ENCODE data around the gene PWP1.

The PWP1 gene

DNA sequence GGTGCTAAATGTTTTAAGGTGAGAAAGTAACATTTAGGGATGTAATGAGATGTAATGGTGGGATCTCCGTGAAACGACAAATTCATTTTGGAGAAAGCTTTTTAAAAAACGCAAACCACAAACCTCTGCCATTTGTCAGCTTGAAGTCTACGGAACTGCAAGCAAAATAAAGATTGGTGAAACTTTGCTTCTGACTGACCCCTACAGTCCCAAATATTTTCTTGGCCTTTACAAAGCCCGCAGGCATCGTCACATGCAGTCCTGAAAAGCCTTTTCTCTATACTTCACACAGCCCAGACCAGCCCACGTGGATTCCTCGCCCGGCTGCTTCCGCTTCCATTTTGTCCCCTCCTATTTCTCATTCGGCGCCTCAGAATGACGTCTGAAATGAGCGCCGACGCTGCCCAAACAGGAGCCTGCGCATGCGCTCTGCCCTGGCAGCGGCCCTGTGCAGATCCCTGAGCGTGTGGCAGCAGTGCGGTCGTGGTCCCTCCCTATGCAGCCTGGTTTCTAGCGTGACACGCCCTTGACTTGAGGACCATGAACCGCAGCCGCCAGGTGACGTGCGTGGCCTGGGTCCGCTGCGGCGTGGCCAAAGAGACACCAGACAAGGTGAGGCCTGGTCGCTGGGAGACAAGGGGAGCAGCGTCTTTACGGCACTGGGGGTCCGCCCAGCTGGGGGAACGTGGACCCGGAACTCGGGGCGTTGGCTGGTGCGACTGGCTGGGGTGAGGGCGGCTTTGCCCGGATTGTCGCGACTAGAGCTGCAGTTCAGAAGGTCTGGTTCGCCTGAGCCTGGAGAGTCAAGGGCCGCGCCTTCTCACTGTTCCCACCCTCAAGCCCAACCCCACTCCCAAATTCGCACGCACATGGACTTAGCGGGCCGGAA, at the start of gene PWP1:
PWP1 (plus strand) TSS at position 440 of the 889 bp plus-strand sequence; CDS start at position 541, 101 bp downstream.
- peak; percentile 92 for DNase-seq (ENCODE audit: low read depth)

GRCh38 chr12:107641154-107641553, 44.4 kb upstream of the PWP1 start:
- no peak for DNase-seq (ENCODE audit: low read depth)

GRCh38 chr12:107642240-107642639, 43.4 kb upstream of the PWP1 start:
- no peak for DNase-seq (ENCODE audit: low read depth)

GRCh38 chr12:107645630-107646333, 39.8 kb upstream of the PWP1 start:
- no peak for DNase-seq (ENCODE audit: low read depth)

GRCh38 chr12:107646436-107646835, 39.2 kb upstream of the PWP1 start:
- DNase-seq (ENCODE audit: low read depth), result no peak

- no peak for DNase-seq (ENCODE audit: low read depth)
Measured at GRCh38 chr12:107649661-107650061, 35.9 kb upstream of the PWP1 start.

DNA sequence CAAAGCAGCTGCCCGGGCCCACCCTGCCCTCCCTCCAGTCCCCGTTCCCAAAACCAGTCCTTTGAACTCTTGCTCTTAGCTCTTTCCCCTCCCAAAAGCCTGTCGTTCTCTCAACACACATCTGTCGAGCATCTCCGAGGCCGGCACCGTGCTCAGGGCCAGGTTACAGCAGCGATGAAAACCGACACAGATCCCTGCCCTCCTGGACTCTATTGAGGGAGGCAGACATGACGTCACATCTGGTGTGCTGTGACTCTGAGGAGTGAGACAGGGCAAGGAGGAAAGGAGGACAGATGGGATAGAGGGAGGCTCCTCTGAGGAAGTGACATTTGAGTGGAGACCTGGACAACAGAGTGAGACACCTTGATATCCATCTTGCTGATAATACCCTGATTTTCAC, 34.6 kb upstream of the PWP1 start:
- DNase-seq (ENCODE audit: low read depth), result no peak

GRCh38 chr12:107651571-107652449, 33.8 kb upstream of the PWP1 start:
- DNase-seq (ENCODE audit: low read depth), result no peak

GRCh38 chr12:107653519-107653918, 32.1 kb upstream of the PWP1 start:
- DNase-seq (ENCODE audit: low read depth), result no peak

DNA sequence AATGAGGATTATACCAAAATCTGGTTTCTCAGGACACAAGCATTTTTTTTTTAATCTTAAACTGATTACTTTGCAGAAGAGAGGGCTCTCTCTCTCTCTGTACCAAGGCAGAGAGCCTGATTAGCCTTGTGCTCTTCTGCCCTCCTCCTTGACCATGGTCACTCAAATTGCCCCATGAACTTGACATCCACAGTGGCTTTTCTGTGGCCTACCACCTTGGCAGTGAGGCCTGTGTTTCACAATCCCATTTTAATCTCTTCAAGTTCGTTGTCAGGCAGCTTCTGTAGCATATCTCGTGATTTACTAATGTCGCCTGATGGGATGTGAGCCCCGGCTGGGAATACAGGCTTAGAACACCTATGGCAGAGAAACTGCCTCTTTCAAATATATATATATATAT, 30.7 kb upstream of the PWP1 start:
- no peak for DNase-seq (ENCODE audit: low read depth)

DNA sequence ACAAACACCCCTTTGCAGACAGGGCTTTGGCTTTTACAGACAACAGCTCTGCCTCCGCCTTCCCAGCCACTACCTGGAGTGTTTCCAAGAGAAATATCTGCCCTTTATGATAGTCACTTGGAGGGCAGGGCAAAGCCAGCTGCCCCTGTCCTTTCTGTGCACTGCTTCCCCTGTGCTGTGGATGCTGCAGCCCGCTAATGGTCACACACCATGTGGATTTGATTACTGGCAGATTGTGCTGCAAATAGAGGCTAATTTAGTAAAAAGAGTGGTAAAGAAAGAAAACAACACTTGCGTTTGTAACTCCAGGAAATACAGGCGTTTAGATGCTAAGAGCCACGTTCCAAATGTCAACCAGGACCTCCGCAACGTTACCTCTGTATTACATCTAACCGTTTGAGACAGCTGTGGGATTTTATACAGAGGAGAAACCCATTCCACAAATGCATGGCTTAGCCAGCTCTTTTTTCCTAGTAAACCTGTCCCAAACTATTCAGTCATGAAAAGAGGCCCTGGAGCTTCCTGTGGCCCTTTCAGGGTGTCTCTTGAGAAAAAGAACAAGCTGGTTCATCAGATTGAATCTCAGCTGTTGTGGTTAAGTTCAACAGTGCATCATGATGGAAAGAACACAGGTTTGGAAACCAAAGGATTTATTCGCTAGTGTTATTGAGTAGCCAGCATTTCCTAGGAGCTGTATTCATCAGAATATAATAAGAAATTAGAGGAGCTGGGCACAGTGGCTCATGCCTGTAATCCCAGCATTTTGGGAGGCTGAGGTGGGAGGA, 30.1 kb upstream of the PWP1 start:
- no peak for DNase-seq (ENCODE audit: low read depth)

- DNase-seq (ENCODE audit: low read depth), result no peak
Measured at GRCh38 chr12:107656302-107656701, 29.3 kb upstream of the PWP1 start.

DNA sequence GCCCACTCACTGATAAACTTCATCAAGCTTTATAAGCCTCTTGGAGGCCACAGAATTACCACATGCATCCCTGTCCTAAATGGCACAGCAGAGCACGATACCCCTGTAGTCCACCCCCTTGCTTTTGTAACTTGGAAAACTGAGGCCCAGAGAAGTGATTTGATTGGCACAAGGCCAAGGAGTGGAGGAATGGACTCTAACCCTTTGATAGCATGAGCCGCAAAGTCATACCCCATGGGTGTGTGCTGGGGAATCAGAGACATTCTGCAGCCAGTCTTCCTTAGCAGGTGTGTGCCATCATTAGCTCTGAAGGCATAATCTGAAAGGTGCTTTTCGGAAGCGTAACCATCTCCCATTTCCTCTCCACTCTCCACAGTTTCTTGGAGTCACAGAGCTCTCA, 28.5 kb upstream of the PWP1 start:
- DNase-seq (ENCODE audit: low read depth), result no peak

DNA sequence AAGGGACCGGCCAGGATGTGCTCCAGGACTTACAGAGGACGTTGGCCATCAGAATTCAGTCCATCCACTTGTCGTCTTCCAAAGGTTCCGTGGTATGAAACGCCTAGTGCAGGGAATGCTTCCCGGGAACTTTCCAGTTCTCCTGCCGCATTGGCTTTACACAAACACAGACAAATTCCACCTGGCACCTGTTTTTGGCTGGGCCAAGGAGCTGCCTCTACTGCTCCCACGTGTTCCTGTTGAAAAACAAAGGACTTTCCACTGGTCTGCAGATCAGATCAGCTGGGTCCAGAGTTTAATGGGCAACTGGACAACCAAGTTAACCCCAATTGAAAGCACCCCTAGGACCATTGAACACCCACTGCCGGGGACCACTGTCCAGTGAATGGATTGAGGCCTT, 28.0 kb upstream of the PWP1 start:
- no peak for DNase-seq (ENCODE audit: low read depth)

- DNase-seq (ENCODE audit: low read depth), result no peak
Measured at GRCh38 chr12:107660235-107660634, 25.4 kb upstream of the PWP1 start.

DNA sequence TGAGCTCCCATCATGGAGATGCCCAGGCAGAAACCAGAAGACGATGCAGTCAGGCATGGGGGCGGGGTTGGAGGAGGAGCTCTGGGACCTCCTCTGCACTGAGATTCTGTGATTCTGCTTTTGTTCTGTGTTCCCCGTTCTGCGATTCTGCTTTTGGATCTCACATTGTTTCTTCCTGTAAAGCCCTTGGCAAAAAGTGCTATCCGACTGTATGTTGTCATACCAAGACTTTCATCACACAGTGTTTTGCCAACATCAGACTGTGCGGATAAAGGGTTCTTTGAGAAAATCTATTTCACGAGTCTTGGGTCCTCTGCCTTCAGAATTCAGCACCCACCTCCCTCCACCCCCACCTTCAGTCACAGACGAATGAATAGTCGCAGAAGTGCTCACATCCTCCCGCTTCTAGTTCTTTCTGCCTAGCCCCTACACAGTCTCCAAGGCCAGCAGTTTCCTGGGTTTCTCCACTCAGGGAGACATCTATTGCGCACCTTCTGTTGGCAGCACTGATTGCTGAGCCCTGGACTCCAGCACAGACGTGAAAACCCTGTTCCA, 24.7 kb upstream of the PWP1 start:
- no peak for DNase-seq (ENCODE audit: low read depth)

DNA sequence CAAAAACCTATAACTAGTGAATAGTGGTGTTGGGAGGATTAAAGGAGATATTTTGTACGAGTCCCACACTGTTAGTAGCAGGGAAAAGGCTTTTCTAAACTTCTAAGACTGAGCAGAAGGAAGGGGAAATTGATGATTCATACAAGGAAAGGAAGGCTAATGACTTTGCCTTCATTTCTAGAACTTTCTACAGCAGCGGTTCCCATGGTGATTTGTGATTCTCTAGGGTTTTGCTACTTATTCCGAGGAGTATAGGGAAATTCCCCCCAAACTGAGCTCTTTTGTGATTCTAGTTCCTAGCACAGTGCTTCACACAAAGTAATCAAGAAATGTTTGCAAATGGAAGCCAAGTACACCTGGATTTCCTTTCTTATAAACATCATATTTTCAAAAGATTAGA, 23.8 kb upstream of the PWP1 start:
- no peak for DNase-seq (ENCODE audit: low read depth)

DNA sequence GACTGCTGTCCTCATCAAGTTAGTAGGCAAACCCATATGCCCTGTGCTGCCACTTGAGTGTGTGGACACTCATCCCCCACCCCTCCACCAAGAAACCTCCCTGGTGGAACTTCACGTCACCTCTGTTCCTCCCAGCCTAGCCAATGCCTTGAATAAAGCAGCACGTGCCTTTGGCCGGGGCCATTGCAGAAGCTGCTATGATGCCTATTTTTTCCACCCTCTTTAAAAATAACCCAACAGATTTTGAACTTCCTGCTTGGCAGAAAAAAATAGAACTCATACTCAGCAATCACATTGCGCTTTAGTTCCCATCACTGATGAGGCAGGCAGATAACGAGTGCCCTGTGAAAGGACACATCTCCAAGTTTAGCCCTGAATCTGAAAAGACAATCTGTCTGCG, 23.1 kb upstream of the PWP1 start:
- DNase-seq (ENCODE audit: low read depth), result no peak

DNA sequence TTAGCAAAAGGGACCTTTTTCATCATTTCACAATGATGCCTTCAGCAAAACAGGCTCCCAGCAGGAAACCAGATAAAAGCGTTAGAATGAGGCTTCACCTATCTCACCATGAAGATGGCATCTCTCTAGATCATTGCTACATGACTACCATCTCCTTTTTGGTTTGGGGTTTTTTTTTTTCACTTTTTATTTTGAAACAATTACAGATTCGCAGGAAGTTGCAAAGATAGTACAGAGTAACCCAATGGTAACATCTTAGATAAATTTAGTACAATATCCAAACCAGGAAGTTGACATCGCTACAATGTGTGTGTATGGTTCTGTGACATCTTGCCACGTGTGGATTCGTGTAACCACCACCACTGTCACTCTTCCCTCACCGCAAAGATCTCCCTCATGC, 22.3 kb upstream of the PWP1 start:
- no peak for DNase-seq (ENCODE audit: low read depth)

- DNase-seq (ENCODE audit: low read depth), result no peak
Measured at GRCh38 chr12:107666009-107666408, 19.6 kb upstream of the PWP1 start.

GRCh38 chr12:107667464-107667863, 18.1 kb upstream of the PWP1 start:
- no peak for DNase-seq (ENCODE audit: low read depth)
